ENCODE measurements around the gene CHRNB4. TPM values are rescaled to one million over a fixed set of nuclear protein-coding genes. Genes with fewer than 3 reads are reported as not detected.

CHRNB4 gene
- total and polyA plus RNA-seq, 5 donors from 2014 or later = not detected

- Mint-ChIP-seq H3K9me3 (no peaks in the 10 kb centered on the region), H3K27me3 (peaks cover 5% of the 10 kb centered on the region), H3K27ac (no peak overlapping the region), H3K4me3 (no peak overlapping the region), H3K36me3 (no peaks in the 10 kb centered on the region), H3K4me1 (no peaks in the 10 kb centered on the region)
- ATAC-seq (ENCODE audit: low read depth in 2 of 2) (no peak), DNase-seq (no peak)
- H3K4me1 ChIP-seq (ENCODE audit: control insufficient read depth, insufficient read depth, low read length, poor library complexity, severe bottlenecking) = no peaks in the 10 kb centered on the region
- H3K9me3 ChIP-seq (ENCODE audit: control insufficient read depth in 2 of 2, low read length in 2 of 2) = no peaks in the 10 kb centered on the region
- no peak overlapping the region for H3K27ac ChIP-seq (ENCODE audit: insufficient read depth, low read length, poor library complexity, severe bottlenecking)
- no peak overlapping the region for H3K4me3 ChIP-seq (ENCODE audit: low read depth, low read length)
- H3K27me3 ChIP-seq (ENCODE audit: control insufficient read depth, insufficient read depth, low read length) = no peaks in the 10 kb centered on the region
- no peaks in the 10 kb centered on the region for H3K36me3 ChIP-seq (ENCODE audit: control insufficient read depth, insufficient read depth, low read length)
These were observed 9.0 kb upstream of the CHRNB4 start for GRCh38 chr15:78650022-78650421.

GRCh38 chr15:78645009-78645408 is 4.0 kb upstream of the CHRNB4 start:
- Histone ChIP-seq H3K36me3 (ENCODE audit: control insufficient read depth, insufficient read depth, low read length) (no peaks in the 10 kb centered on the region), H3K27ac (ENCODE audit: insufficient read depth, low read length, poor library complexity, severe bottlenecking) (no peak overlapping the region), H3K4me1 (ENCODE audit: control insufficient read depth, insufficient read depth, low read length, poor library complexity, severe bottlenecking) (peaks cover 7% of the 10 kb centered on the region), H3K4me3 (ENCODE audit: low read depth, low read length) (no peak overlapping the region), H3K27me3 (ENCODE audit: control insufficient read depth, insufficient read depth, low read length) (peaks cover 3% of the 10 kb centered on the region), H3K9me3 (ENCODE audit: control insufficient read depth in 2 of 2, low read length in 2 of 2) (no peaks in the 10 kb centered on the region)
- Mint-ChIP-seq H3K36me3 (no peaks in the 10 kb centered on the region), H3K4me3 (no peak overlapping the region), H3K9me3 (no peaks in the 10 kb centered on the region), H3K27me3 (peaks cover 32% of the 10 kb centered on the region), H3K27ac (no peak overlapping the region), H3K4me1 (peaks cover 0 to 13% (median 6%) of the 10 kb centered on the region in 4 donors)
- DNase-seq (no peak), ATAC-seq (ENCODE audit: low read depth in 2 of 2) (no peak)

- H3K36me3 ChIP-seq (ENCODE audit: control insufficient read depth, insufficient read depth, low read length) = no peaks in the 10 kb centered on the region
- H3K4me1 ChIP-seq (ENCODE audit: control insufficient read depth, insufficient read depth, low read length, poor library complexity, severe bottlenecking) = peaks cover 7% of the 10 kb centered on the region
- Mint-ChIP-seq H3K27ac (no peak overlapping the region), H3K27me3 (peaks cover 43% of the 10 kb centered on the region), H3K9me3 (no peaks in the 10 kb centered on the region), H3K36me3 (no peaks in the 10 kb centered on the region), H3K4me3 (peak overlapping the region in 1 of 4 donors; percentile 66), H3K4me1 (peaks cover 0 to 13% (median 6%) of the 10 kb centered on the region in 4 donors)
- no peaks in the 10 kb centered on the region for H3K9me3 ChIP-seq (ENCODE audit: control insufficient read depth in 2 of 2, low read length in 2 of 2)
- H3K27me3 ChIP-seq (ENCODE audit: control insufficient read depth, insufficient read depth, low read length) = peaks cover 3% of the 10 kb centered on the region
- H3K27ac ChIP-seq (ENCODE audit: insufficient read depth, low read length, poor library complexity, severe bottlenecking) = no peak overlapping the region
- ATAC-seq (ENCODE audit: low read depth in 2 of 2) (no peak), DNase-seq (no peak)
- no peak overlapping the region for H3K4me3 ChIP-seq (ENCODE audit: low read depth, low read length)
These were observed 1.3 kb upstream of the CHRNB4 start for GRCh38 chr15:78642331-78642730.

- Mint-ChIP-seq H3K36me3 (no peaks in the 10 kb centered on the region), H3K27ac (no peak overlapping the region), H3K9me3 (no peaks in the 10 kb centered on the region)
These were observed 802 bp upstream of the CHRNB4 start for GRCh38 chr15:78641749-78642275.

GRCh38 chr15:78640527-78641101 is 396 bp downstream of the CHRNB4 start:
- Mint-ChIP-seq H3K27me3 (peaks cover 53% of the 10 kb centered on the region), H3K9me3 (peaks cover 0 to 3% (median 0%) of the 10 kb centered on the region in 7 donors), H3K4me3 (peak overlapping the region in 3 of 4 donors; percentile 46 to 58 (median 47)), H3K36me3 (no peaks in the 10 kb centered on the region), H3K4me1 (peaks cover 0 to 13% (median 6%) of the 10 kb centered on the region in 4 donors), H3K27ac (no peak overlapping the region)
- Histone ChIP-seq H3K4me3 (ENCODE audit: low read depth, low read length) (no peak overlapping the region), H3K4me1 (ENCODE audit: control insufficient read depth, insufficient read depth, low read length, poor library complexity, severe bottlenecking) (peaks cover 7% of the 10 kb centered on the region), H3K36me3 (ENCODE audit: control insufficient read depth, insufficient read depth, low read length) (no peaks in the 10 kb centered on the region), H3K9me3 (ENCODE audit: control insufficient read depth in 2 of 2, low read length in 2 of 2) (no peaks in the 10 kb centered on the region), H3K27me3 (ENCODE audit: control insufficient read depth, insufficient read depth, low read length) (peaks cover 3% of the 10 kb centered on the region), H3K27ac (ENCODE audit: insufficient read depth, low read length, poor library complexity, severe bottlenecking) (no peak overlapping the region)
- DNase-seq (no peak), ATAC-seq (ENCODE audit: low read depth in 2 of 2) (no peak)

More at GRCh38 chr15:78641749-78642275, 802 bp upstream of the CHRNB4 start:
- ATAC-seq (ENCODE audit: low read depth in 2 of 2) = no peak
- Mint-ChIP-seq H3K4me1 (peaks cover 0 to 13% (median 6%) of the 10 kb centered on the region in 4 donors), H3K27me3 (peaks cover 43% of the 10 kb centered on the region), H3K4me3 (peak overlapping the region in 2 of 4 donors; percentile 66 to 76)
- no peak overlapping the region for H3K4me3 ChIP-seq (ENCODE audit: low read depth, low read length)
- no peaks in the 10 kb centered on the region for H3K9me3 ChIP-seq (ENCODE audit: control insufficient read depth in 2 of 2, low read length in 2 of 2)
- peak in 1 of 3 donors; percentile 34 for DNase-seq
- no peaks in the 10 kb centered on the region for H3K36me3 ChIP-seq (ENCODE audit: control insufficient read depth, insufficient read depth, low read length)
- H3K27ac ChIP-seq (ENCODE audit: insufficient read depth, low read length, poor library complexity, severe bottlenecking) = no peak overlapping the region
- peaks cover 7% of the 10 kb centered on the region for H3K4me1 ChIP-seq (ENCODE audit: control insufficient read depth, insufficient read depth, low read length, poor library complexity, severe bottlenecking)
- peaks cover 3% of the 10 kb centered on the region for H3K27me3 ChIP-seq (ENCODE audit: control insufficient read depth, insufficient read depth, low read length)

- Histone ChIP-seq H3K27ac (ENCODE audit: insufficient read depth, low read length, poor library complexity, severe bottlenecking) (no peak overlapping the region), H3K36me3 (ENCODE audit: control insufficient read depth, insufficient read depth, low read length) (no peaks in the 10 kb centered on the region), H3K27me3 (ENCODE audit: control insufficient read depth, insufficient read depth, low read length) (peaks cover 3% of the 10 kb centered on the region), H3K4me1 (ENCODE audit: control insufficient read depth, insufficient read depth, low read length, poor library complexity, severe bottlenecking) (peaks cover 7% of the 10 kb centered on the region), H3K9me3 (ENCODE audit: control insufficient read depth in 2 of 2, low read length in 2 of 2) (no peaks in the 10 kb centered on the region), H3K4me3 (ENCODE audit: low read depth, low read length) (no peak overlapping the region)
- Mint-ChIP-seq H3K36me3 (no peaks in the 10 kb centered on the region), H3K4me1 (peaks cover 0 to 13% (median 6%) of the 10 kb centered on the region in 4 donors), H3K27me3 (peaks cover 50% of the 10 kb centered on the region), H3K9me3 (peaks cover 0 to 4% (median 0%) of the 10 kb centered on the region in 7 donors), H3K4me3 (no peak overlapping the region), H3K27ac (no peak overlapping the region)
- no peak for ATAC-seq (ENCODE audit: low read depth in 2 of 2)
- peak in 2 of 3 donors; percentile 17 to 39 for DNase-seq
These were observed 2.2 kb downstream of the CHRNB4 start for GRCh38 chr15:78638658-78639314.

- H3K4me3 Mint-ChIP-seq = no peak overlapping the region
- DNase-seq (no peak), ATAC-seq (ENCODE audit: low read depth in 2 of 2) (no peak)
- peaks cover 0 to 6% (median 3%) of the 10 kb centered on the region in 7 donors for H3K9me3 Mint-ChIP-seq
- Histone ChIP-seq H3K27me3 (ENCODE audit: control insufficient read depth, insufficient read depth, low read length) (peaks cover 3% of the 10 kb centered on the region), H3K27ac (ENCODE audit: insufficient read depth, low read length, poor library complexity, severe bottlenecking) (no peak overlapping the region), H3K4me1 (ENCODE audit: control insufficient read depth, insufficient read depth, low read length, poor library complexity, severe bottlenecking) (peaks cover 7% of the 10 kb centered on the region), H3K4me3 (ENCODE audit: low read depth, low read length) (no peak overlapping the region), H3K36me3 (ENCODE audit: control insufficient read depth, insufficient read depth, low read length) (no peaks in the 10 kb centered on the region), H3K9me3 (ENCODE audit: control insufficient read depth in 2 of 2, low read length in 2 of 2) (peaks cover 0 to 4% of the 10 kb centered on the region in 2 experiments)
- peaks cover 50% of the 10 kb centered on the region for H3K27me3 Mint-ChIP-seq
- no peak overlapping the region for H3K27ac Mint-ChIP-seq
- peaks cover 0 to 13% (median 6%) of the 10 kb centered on the region in 4 donors for H3K4me1 Mint-ChIP-seq
- no peaks in the 10 kb centered on the region for H3K36me3 Mint-ChIP-seq
These were observed 3.1 kb downstream of the CHRNB4 start for GRCh38 chr15:78637776-78638435.
